Panc1 (cell line): ENCODE data around the gene AGRN. TPM values are rescaled to one million over a fixed set of nuclear protein-coding genes. Genes with fewer than 3 reads are reported as not detected.

ENCODE experiments used
- ATAC-seq: fragments of 200-7000 bp; cut with Tn5 transposase; 2 replicates; pipeline ENCODE4 v1.9.1; 2020; ENCODE audit warnings: mild to moderate bottlenecking, moderate library complexity
- BruUV-seq: library from RNA; stranded (reverse); fragments of 400-500 nt; replicated peaks from 2 replicates; lab custom pipeline; 2021; lab: Mats Ljungman, UMichigan
- CTCF ChIA-PET: fragments of 300-600 bp; sonication (Branson Sonifier 250); formaldehyde crosslinking; loops from one replicate; lab custom pipeline; 2022; ENCODE audit warnings: antibody characterized with exemption; lab: Charles Lee
- POLR2A ChIA-PET: fragments of 300-600 bp; sonication (Branson Sonifier 250); formaldehyde crosslinking; loops from one replicate; lab custom pipeline; 2022; ENCODE audit warnings: antibody characterized with exemption; lab: Charles Lee
- DNase-seq: peaks from one replicate; pipeline ENCODE4 v3.0.0-alpha.2; 2010; ENCODE audit warnings: low read depth, low spot score
- H3K27ac ChIP-seq: 2 replicates; pipeline ENCODE4 v1.5.1; 2011; ENCODE audit warnings: mild to moderate bottlenecking, low read length, inconsistent platforms
- H3K27me3 ChIP-seq: fragments of 200-500 bp; sonication (Bioruptor generic); 2 replicates; pipeline ENCODE4 v1.6.0; 2014; ENCODE audit warnings: low read length, inconsistent platforms; ENCODE audit not compliant: control insufficient read depth, insufficient read depth
- H3K36me3 ChIP-seq: fragments of 200-500 bp; sonication (Bioruptor generic); 2 replicates; pipeline ENCODE4 v1.5.1; 2014; ENCODE audit warnings: inconsistent platforms, mild to moderate bottlenecking, low read length, moderate library complexity; ENCODE audit not compliant: control insufficient read depth, insufficient read depth
- H3K4me1 ChIP-seq: 2 replicates; pipeline ENCODE4 v1.5.1; 2011; ENCODE audit warnings: inconsistent platforms, mild to moderate bottlenecking, low read length, moderate library complexity; ENCODE audit not compliant: control insufficient read depth, insufficient read depth
- H3K4me3 ChIP-seq, 2 experiments: 2 replicates each; pipeline ENCODE4 v1.5.1; 2011 to 2012; ENCODE audit warnings: low read depth in 2 of 2, low read length in 2 of 2, mild to moderate bottlenecking in 2 of 2, inconsistent platforms in 1 of 2, moderate library complexity in 1 of 2
- H3K9me3 ChIP-seq: fragments of 200-500 bp; sonication (Bioruptor generic); 2 replicates; pipeline ENCODE4 v1.5.1; 2014; ENCODE audit warnings: low read depth, mild to moderate bottlenecking, inconsistent platforms, low read length, moderate library complexity; ENCODE audit not compliant: control insufficient read depth, insufficient read depth
- POLR2AphosphoS5 ChIP-seq: IDR thresholded peaks from 2 replicates; pipeline ENCODE4 v1.6.1; 2012; ENCODE audit warnings: mild to moderate bottlenecking, low read depth, low read length, moderate library complexity
- SIN3A ChIP-seq: IDR thresholded peaks from 2 replicates; pipeline ENCODE4 v1.6.1; 2012; ENCODE audit warnings: low read depth, mild to moderate bottlenecking, low read length, moderate library complexity, borderline replicate concordance; ENCODE audit not compliant: insufficient read depth
- TCF7L2 ChIP-seq: IDR thresholded peaks from 2 replicates; pipeline ENCODE4 v1.6.1; 2011; ENCODE audit warnings: mild to moderate bottlenecking, low read depth, low read length, inconsistent platforms
- in situ Hi-C: cut with HindIII; loops from 2 replicates; pipeline ENCODE4 v1.10.0; 2016; ENCODE audit warnings: low sequenced_read_pairs, low pct_unique_long_range_greater_than_20kb
- intact Hi-C: fragments of 100-400 bp; cut with micrococcal nuclease; formaldehyde crosslinking; loops from one replicate; pipeline ENCODE4 v1.10.0; 2022; ENCODE audit not compliant: unreplicated experiment
- total RNA-seq: library from RNA; stranded (reverse); gene quantifications from one replicate; pipeline ENCODE4 v1.2.1, GENCODE V29; 2021; ENCODE audit not compliant: unreplicated experiment
- TF ChIP-seq, protein P1 (sequence below): fragments of 450-650 bp; IDR thresholded peaks from 2 replicates; pipeline ENCODE4 v1.5.1; 2017; ENCODE audit warnings: mild to moderate bottlenecking
- TF ChIP-seq, protein P2 (sequence below), 2 experiments: IDR thresholded peaks; 2 replicates each; pipeline ENCODE4 v1.6.1; 2011 to 2012; ENCODE audit warnings: low read depth in 2 of 2, control low read depth in 1 of 2, low read length in 1 of 2, mild to moderate bottlenecking in 1 of 2, moderate library complexity in 1 of 2; ENCODE audit not compliant: insufficient read depth in 1 of 2

AGRN gene
- total RNA-seq, 1 experiment from 2014 or later = 153 TPM

DNA sequence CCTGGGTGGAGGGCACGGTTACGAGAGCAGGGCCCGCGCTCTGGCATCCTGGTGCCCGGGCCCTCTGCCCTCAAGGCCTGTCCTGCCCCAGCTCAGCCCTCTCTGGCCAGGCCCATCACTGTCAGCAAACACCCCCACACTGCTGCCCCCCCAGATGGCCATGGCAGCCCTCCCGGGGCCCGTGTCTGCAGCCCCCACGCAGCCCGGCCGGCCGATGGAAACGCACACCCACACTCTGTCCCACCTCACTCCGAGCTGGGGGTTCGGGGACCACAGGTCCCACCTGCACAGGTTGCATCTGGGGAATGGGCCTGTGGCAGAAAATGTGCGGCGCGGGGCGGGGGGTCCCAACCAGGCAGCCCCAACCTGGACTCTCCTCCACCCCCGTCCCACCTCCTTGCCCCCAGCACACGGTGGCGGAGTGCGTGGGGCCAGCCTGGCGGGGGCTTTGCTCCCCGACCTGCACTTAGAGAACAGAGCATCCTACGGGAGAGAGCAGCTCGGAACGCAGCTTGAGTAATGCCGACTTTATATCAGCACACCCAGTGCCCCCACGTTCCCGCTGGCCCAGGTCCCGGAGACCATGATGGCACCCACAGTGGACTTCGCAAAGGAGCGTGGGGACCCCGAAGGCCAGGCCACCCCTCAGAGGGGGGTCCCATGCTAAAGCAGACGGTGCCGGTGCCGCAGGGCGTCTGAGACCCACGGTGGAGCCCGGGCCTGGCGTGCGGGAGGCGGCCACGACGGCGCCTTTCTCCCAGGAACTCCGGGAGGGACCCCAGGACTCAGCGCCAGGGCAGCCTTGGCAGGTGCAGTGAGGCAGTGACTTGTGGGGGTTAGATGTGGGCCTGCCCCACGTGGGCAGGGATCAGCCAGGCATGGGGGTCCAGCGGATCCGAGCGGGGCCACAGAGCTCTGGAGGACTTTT is 61.7 kb downstream of the AGRN start:
- ATAC-seq = no peak
- CTCF ChIA-PET = no interaction called here
- no peaks in the 10 kb centered on the region for H3K9me3 ChIP-seq
- BruUV-seq = TSS peak; percentile 85
- H3K27me3 ChIP-seq = no peaks in the 10 kb centered on the region
- H3K27ac ChIP-seq = no peak overlapping the region
- in situ Hi-C loops (no loop called here), intact Hi-C loops (no loop called here)
- no peak for DNase-seq
- no peak overlapping the region for H3K4me3 ChIP-seq
- no peaks in the 10 kb centered on the region for H3K36me3 ChIP-seq
- TF ChIP-seq, protein P1, sequence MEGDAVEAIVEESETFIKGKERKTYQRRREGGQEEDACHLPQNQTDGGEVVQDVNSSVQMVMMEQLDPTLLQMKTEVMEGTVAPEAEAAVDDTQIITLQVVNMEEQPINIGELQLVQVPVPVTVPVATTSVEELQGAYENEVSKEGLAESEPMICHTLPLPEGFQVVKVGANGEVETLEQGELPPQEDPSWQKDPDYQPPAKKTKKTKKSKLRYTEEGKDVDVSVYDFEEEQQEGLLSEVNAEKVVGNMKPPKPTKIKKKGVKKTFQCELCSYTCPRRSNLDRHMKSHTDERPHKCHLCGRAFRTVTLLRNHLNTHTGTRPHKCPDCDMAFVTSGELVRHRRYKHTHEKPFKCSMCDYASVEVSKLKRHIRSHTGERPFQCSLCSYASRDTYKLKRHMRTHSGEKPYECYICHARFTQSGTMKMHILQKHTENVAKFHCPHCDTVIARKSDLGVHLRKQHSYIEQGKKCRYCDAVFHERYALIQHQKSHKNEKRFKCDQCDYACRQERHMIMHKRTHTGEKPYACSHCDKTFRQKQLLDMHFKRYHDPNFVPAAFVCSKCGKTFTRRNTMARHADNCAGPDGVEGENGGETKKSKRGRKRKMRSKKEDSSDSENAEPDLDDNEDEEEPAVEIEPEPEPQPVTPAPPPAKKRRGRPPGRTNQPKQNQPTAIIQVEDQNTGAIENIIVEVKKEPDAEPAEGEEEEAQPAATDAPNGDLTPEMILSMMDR = no peak
- TF ChIP-seq POLR2AphosphoS5 (no peak), SIN3A (no peak), TCF7L2 (no peak)
- TF ChIP-seq, protein P2, sequence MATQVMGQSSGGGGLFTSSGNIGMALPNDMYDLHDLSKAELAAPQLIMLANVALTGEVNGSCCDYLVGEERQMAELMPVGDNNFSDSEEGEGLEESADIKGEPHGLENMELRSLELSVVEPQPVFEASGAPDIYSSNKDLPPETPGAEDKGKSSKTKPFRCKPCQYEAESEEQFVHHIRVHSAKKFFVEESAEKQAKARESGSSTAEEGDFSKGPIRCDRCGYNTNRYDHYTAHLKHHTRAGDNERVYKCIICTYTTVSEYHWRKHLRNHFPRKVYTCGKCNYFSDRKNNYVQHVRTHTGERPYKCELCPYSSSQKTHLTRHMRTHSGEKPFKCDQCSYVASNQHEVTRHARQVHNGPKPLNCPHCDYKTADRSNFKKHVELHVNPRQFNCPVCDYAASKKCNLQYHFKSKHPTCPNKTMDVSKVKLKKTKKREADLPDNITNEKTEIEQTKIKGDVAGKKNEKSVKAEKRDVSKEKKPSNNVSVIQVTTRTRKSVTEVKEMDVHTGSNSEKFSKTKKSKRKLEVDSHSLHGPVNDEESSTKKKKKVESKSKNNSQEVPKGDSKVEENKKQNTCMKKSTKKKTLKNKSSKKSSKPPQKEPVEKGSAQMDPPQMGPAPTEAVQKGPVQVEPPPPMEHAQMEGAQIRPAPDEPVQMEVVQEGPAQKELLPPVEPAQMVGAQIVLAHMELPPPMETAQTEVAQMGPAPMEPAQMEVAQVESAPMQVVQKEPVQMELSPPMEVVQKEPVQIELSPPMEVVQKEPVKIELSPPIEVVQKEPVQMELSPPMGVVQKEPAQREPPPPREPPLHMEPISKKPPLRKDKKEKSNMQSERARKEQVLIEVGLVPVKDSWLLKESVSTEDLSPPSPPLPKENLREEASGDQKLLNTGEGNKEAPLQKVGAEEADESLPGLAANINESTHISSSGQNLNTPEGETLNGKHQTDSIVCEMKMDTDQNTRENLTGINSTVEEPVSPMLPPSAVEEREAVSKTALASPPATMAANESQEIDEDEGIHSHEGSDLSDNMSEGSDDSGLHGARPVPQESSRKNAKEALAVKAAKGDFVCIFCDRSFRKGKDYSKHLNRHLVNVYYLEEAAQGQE (IDR thresholded peaks at IDR 0.05; ENCODE audit: insufficient read depth in 1 of 2, low read depth in 2 of 2, low read length in 1 of 2) = no peak
- POLR2A ChIA-PET = no interaction called here
- peaks cover 5% of the 10 kb centered on the region; the same call in 1 of the 2 replicates for H3K4me1 ChIP-seq

DNA sequence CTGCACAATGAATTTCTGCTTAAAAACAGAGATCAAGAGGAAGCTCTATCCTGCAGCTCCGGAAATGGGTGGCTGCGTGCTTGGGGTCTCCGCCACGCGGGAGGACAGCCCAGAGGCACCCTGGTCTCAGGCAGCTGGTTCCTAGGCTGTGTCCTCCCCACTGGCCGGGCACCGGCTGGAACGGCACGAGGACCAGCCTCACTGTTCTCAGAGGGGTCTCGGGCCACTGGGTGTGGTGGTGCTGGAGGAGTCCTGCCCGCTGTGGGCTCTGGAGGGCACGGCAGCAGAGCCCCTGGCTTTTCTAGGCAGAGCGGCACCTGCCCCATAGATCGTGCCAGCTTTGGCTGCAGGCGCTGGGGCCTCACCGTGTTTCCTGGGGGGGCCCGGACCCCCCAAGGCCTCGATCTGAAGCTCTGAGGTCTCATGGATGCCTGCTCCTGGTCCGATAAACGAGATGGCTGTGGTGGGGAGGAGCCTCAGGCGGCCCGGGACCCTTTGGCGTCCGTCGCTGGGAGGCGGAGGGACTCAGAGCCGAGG is 62.4 kb downstream of the AGRN start:
- no TSS peak for BruUV-seq
- Histone ChIP-seq H3K9me3 (no peaks in the 10 kb centered on the region), H3K4me1 (peaks cover 5% of the 10 kb centered on the region; the same call in 1 of the 2 replicates), H3K27me3 (no peaks in the 10 kb centered on the region), H3K4me3 (no peak overlapping the region), H3K27ac (no peak overlapping the region), H3K36me3 (no peaks in the 10 kb centered on the region)
- DNase-seq (no peak), ATAC-seq (no peak)
- CTCF ChIA-PET = no interaction called here
- intact Hi-C loops (no loop called here), in situ Hi-C loops (no loop called here)
- TF ChIP-seq POLR2AphosphoS5 (no peak), SIN3A (no peak), TCF7L2 (no peak)
- TF ChIP-seq, protein P1 = no peak
- TF ChIP-seq, protein P2 (IDR thresholded peaks at IDR 0.05; ENCODE audit: insufficient read depth in 1 of 2, low read depth in 2 of 2, low read length in 1 of 2) = no peak
- POLR2A ChIA-PET = no interaction called here
